ENCODE results near the gene MACROD2.

MACROD2 gene

DNA sequence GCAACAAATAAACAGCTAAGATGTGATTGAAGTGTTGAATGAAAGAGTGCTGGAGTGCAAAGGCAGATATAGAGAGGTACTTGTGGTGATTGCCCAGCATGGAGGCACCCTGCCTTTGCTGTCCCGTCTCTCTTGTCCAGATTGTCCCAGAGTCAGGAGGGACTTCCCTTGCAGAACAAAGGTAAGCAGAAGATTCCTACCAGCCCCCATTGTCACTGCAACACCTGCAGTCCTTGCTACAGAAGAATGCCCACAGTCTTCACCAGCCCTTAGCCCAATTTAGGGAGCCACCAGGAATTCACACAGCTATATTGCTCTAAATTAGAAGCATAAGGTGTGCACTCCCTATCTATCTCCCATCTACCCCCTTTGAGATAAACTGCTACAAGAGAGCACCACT is 2086.1 kb downstream of the MACROD2 start:
- DNase-seq, result no peak

DNA sequence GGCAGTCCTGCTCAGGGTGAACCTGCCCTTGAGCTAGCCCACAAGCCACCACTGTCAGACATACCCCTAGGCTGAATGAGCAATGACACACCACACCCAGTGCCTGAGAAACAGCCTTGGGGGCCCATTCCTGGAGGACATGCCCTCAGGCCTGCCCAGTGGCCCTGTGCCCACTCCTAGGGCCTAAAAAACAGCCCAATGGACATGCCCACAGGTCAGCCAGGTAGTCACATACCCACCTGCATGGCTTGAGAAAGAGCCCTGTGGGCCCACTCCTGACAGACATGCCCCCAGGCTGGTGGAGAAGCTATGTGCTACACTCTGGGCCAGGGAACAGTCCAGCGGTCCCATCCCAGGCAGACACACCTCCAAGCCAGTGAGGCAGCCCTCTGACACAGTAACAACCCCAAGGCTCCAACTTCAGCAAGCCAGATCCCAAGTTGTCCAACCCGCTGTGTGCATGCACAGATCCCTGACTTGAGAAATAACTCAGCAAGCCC is 2086.8 kb downstream of the MACROD2 start:
- no peak for DNase-seq

DNA sequence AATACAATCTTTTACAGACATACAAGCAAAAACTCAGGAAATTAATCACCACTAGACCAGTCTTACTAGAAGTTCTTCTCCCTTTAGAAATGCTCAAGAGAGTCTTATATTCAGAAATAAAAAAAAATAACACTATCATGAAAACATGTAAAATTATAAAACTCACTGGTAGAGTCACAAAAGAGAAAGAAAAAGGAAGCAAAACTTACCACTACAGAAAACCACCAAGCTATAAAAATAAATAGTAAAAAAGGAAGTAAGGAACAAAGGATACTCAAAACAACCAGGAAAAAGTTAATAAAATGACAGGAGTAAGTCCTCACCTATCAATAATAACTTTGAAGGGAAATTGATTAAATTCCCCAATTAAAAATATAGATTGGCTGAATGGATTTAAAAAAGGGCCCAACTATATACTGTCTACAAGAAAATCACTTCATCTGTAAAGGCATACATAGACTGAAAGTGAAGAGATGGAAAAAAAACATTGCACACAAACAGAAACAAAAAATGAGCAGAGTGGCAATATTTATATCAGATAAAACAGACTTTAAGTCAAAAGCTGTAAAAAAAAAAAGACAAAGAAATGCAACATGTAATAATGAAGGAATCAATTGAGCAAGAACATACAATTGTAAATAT is 2088.4 kb downstream of the MACROD2 start:
- no peak for DNase-seq

DNA sequence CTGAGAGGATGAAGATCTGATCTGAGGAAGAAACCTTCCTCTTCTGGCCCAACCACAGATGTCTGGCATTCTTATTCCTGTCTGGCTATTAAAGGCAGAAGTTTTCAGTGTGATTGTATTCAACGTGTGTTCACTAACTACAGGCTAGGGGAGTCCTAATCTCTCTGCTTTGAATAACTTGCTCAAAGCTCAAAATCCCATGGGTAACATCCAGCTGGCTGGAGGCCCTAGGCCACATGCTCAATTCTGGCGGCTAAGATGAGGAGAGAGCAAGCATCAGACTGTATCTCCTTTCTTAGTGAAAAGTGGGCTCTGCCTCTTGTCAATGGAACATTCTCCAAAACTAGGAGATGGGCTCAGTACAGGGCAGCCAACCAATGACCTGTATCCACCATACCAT is 2099.9 kb downstream of the MACROD2 start:
- DNase-seq, result no peak

DNA sequence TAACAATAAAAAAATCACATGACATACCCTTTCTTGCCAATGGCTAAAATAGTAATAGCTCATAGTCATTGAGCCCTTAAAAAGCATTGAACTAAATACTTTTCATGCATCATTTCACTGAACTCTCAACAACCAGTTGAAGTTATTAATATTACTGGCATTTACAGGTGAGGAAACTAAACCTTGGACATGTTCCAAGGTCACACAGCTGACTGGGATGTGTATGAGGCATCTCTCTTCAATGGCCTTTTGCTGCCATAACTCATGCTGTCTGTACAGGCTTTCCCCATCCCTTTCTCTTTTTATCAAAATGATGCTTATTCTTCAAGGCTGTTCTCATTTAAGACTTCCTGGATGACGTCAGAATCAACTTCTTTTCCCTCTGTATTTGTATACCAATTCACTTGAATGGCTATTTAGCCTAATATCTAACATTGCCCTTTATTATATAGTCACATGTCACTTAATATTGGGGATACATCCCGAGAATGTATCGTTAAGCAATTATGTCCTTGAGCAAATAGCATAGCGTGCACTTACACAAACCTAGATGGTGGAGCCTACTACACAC is 2101.5 kb downstream of the MACROD2 start:
- DNase-seq, result no peak

DNA sequence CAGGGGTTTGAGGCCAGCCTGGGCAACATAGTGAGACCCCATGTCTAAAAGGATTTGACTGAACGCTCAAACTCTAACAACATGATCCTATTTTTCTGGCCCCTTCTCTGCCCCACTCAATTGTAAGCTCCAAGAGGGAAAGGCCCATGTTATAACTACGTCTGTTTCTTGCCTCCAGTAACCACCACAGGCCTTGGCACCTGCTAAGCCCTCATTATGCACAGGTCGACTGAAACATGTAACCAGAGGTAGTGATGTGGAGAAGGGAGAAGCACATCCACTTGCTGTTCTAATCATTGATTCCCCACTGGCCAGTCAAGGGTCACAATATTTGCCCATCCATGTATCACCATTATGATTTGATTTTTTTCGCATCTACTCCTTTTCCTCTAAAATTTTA is 2102.5 kb downstream of the MACROD2 start:
- DNase-seq, result no peak

DNA sequence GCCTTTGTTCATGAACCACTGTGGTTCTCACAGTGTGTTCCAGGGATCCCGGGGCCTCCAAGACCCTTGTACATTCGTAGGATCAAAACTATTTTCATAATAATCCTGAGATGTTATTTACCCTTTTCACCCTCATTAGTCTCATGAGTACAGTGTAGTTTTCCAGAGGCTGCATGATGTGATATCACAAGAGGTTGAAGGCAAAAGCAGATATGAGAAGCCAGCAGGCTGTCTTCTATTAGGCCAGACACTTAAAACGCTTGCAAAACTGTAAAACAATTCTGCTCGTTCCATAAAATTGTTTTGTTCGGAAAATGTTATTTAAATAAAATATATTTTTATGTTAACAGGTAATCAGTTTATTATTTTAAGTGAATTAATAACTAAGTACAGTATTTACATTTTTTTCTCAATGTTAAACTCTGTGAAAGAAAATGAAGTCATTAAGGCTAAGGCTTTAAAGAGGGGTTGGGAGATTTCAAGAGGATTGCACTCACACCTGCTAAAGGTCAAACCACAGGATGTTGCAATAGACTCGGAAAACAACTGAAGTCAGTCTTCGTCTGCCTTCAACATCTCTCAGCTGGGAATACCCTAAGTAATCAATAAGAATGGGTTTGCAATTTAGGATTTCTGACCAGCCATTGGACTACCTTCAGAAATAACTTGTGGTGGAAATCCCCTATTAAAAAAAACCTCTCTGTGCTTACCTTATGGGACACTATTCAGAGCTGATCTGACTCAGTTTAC is 2103.7 kb downstream of the MACROD2 start:
- no peak for DNase-seq

DNA sequence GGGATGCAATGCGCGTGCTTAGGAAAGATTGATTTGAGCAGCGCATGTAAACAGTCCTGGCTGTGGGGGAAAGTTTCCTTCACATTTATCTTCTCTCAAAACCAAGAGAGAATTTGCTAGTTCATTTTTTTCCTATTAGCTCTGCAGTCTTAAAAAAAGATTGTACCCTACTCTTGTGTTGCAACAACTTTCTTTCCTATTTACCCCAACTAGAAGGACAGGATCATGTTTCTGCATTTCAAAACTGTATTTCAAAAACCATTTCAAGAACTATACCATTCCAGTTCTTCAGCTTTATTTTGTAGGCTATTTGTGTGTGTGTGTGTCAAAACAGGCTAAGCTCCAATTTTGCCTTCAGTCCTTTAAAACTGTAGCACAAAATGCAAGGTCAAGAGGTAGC is 2104.8 kb downstream of the MACROD2 start:
- no peak for DNase-seq

DNA sequence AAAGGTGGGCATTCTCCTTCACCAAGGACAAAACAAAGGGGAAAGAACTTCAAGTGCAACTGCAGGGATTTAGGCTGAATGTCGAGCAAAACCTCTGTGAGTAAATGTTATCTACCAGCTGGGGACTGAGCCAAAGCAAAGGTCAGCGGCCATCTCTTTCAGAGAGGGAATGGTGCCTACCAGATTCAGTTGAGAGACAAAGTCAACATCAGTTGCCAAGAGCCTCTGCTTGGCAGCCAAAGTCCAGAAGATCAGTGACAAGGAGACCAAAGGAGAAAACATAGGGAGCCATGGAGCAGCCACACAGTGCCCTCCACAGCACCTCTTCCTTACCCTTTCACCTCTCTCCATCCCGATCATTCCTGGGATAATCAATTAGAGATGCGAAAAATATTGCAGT is 2105.5 kb downstream of the MACROD2 start:
- no peak for DNase-seq

All from NCI-H526 treated with DMSO at 0.1 percent for 48 hours (cell line).